HFFc6 (cell line): ENCODE results near the gene MDH1B. TPM values are rescaled to one million over a fixed set of nuclear protein-coding genes. Genes with fewer than 3 reads are reported as not detected.

Experiments
- DNase-seq: peaks from one replicate; pipeline ENCODE4 v3.0.0-alpha.2; 2018
- H3K27ac Mint-ChIP-seq: 2 replicates; pipeline ENCODE4 v1.8.0; 2020; ENCODE audit warnings: mild to moderate bottlenecking, mixed read lengths
- H3K27me3 Mint-ChIP-seq: 2 replicates; pipeline ENCODE4 v1.8.0; 2021; ENCODE audit warnings: mild to moderate bottlenecking, moderate library complexity, mixed read lengths; ENCODE audit not compliant: insufficient read depth
- H3K36me3 Mint-ChIP-seq: 2 replicates; pipeline ENCODE4 v1.8.0; 2021; ENCODE audit warnings: low read depth, mixed read lengths
- H3K4me1 Mint-ChIP-seq: 2 replicates; pipeline ENCODE4 v1.8.0; 2020; ENCODE audit warnings: low read depth, mixed read lengths
- H3K4me3 Mint-ChIP-seq: 2 replicates; pipeline ENCODE4 v1.8.0; 2020; ENCODE audit warnings: mild to moderate bottlenecking, moderate library complexity, mixed read lengths
- H3K9me3 Mint-ChIP-seq: 2 replicates; pipeline ENCODE4 v1.8.0; 2020; ENCODE audit warnings: mild to moderate bottlenecking, mixed read lengths
- CTCF ChIP-seq: fragments of 200-600 bp; sonication (generic); IDR thresholded peaks from 2 replicates; pipeline ENCODE4 v1.5.0; 2021; ENCODE audit warnings: antibody characterized with exemption, mild to moderate bottlenecking
- total RNA-seq, 6 experiments: library from RNA; stranded (reverse); fragmentation: NEBNext Ultra II Directional; extraction: Animal tissue kit (Norgen Biotek cat#: 25700); gene quantifications; 2 replicates in 1 of 6; 3 replicates in 5 of 6; pipeline ENCODE4 v1.2.3, GENCODE V29; 2021

MDH1B gene
- total RNA-seq, 6 experiments from 2014 or later: 0.07 to 0.68 (median 0.46) TPM; not detected in 1

GRCh38 chr2:206700156-206700555, 65.0 kb downstream of the MDH1B start:
- Mint-ChIP-seq H3K27ac (no peak overlapping the region), H3K9me3 (no peaks in the 10 kb centered on the region), H3K4me3 (no peak overlapping the region; the same call in 1 of the 2 replicates), H3K4me1 (no peaks in the 10 kb centered on the region), H3K27me3 (peaks cover 10% of the 10 kb centered on the region), H3K36me3 (no peaks in the 10 kb centered on the region)
- TF ChIP-seq CTCF: no peak
- no peak for DNase-seq

- Mint-ChIP-seq H3K4me3 (no peak overlapping the region), H3K4me1 (no peaks in the 10 kb centered on the region), H3K27me3 (peaks cover 8% of the 10 kb centered on the region), H3K27ac (no peak overlapping the region), H3K9me3 (no peaks in the 10 kb centered on the region), H3K36me3 (no peaks in the 10 kb centered on the region)
- DNase-seq: no peak
- no peak for TF ChIP-seq CTCF
Observed at GRCh38 chr2:206698811-206699210, 66.3 kb downstream of the MDH1B start.

GRCh38 chr2:206696910-206697309, 68.2 kb downstream of the MDH1B start:
- DNase-seq: no peak

GRCh38 chr2:206693399-206694137, 71.6 kb downstream of the MDH1B start:
- no peak overlapping the region for H3K4me3 Mint-ChIP-seq
- no peak overlapping the region for H3K27ac Mint-ChIP-seq
- no peaks in the 10 kb centered on the region for H3K9me3 Mint-ChIP-seq
- H3K4me1 Mint-ChIP-seq: no peaks in the 10 kb centered on the region
- DNase-seq: peak; percentile 48
- peaks cover 7% of the 10 kb centered on the region; the same call in 1 of the 2 replicates for H3K27me3 Mint-ChIP-seq
- no peaks in the 10 kb centered on the region for H3K36me3 Mint-ChIP-seq
- TF ChIP-seq CTCF: peak; percentile 89

More at GRCh38 chr2:206696910-206697309, 68.2 kb downstream of the MDH1B start:
- H3K4me3 Mint-ChIP-seq: no peak overlapping the region
- TF ChIP-seq CTCF: no peak
- H3K9me3 Mint-ChIP-seq: no peaks in the 10 kb centered on the region
- peaks cover 6% of the 10 kb centered on the region for H3K27me3 Mint-ChIP-seq
- no peak overlapping the region for H3K27ac Mint-ChIP-seq
- H3K36me3 Mint-ChIP-seq: no peaks in the 10 kb centered on the region
- H3K4me1 Mint-ChIP-seq: no peaks in the 10 kb centered on the region

GRCh38 chr2:206692971-206693370, 72.2 kb downstream of the MDH1B start:
- Mint-ChIP-seq H3K27ac (no peak overlapping the region), H3K27me3 (peaks cover 7% of the 10 kb centered on the region; the same call in 1 of the 2 replicates), H3K4me3 (no peak overlapping the region), H3K36me3 (no peaks in the 10 kb centered on the region), H3K4me1 (no peaks in the 10 kb centered on the region), H3K9me3 (no peaks in the 10 kb centered on the region)
- TF ChIP-seq CTCF: no peak
- no peak for DNase-seq
